Measurements from ENCODE around the gene GNB1. TPM values are rescaled to one million over a fixed set of nuclear protein-coding genes. Genes with fewer than 3 reads are reported as not detected.
A peak's percentile ranks its signal among the peaks of the same experiment; 100 is the strongest.

Gene GNB1
- total RNA-seq, 1 experiment from 2014 or later = 400 TPM

DNA sequence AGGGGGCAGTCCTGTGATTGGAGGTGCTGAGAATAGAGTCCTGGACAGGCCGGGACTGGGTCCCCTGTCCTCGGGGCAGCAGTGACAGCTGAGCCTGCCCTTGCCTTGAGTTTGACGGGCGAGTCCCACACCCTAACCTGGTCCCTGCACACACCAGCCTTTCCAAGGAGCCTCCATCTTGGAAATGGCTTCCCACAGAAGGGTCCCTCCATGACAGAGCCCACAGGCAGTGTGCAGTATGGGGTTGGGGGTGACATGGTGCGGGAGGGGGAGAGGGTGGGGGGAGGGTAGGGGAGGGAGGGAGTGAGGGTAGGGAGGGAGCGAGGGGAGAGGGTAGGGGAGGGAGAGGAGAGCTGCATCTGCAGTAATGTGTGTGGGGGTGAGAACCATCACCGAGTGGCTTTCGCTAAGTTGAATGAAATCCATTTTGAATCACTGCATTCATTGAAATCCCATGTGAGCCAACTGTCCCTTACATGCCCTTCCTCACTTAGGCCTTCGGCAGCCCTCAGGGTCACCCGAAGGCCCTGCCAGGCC is 38.3 kb upstream of the GNB1 start:
- no CpG with 5 or more reads among the region's 10 CpGs for WGBS (ENCODE audit: extremely low coverage, insufficient read length, low lambda C conversion rate)
- Histone ChIP-seq H3T11ph (ENCODE audit: low read length) (no peak overlapping the region), H3K23ac (ENCODE audit: insufficient read length, low read depth, low read length) (no peak overlapping the region), H4K5ac (ENCODE audit: insufficient read length, low read depth, low read length) (no peak overlapping the region), H3K27me3 (ENCODE audit: insufficient read depth, low read length) (no peaks in the 10 kb centered on the region), H2BK12ac (ENCODE audit: insufficient read length, low read depth, low read length) (no peak overlapping the region), H3K18ac (ENCODE audit: insufficient read length, low read depth, low read length) (no peak overlapping the region), H2BK120ac (ENCODE audit: low read depth, low read length, poor library complexity, severe bottlenecking) (no peak overlapping the region), H3K56ac (ENCODE audit: insufficient read length, low read depth, low read length) (no peak overlapping the region), H3K79me1 (ENCODE audit: insufficient read depth, low read depth, low read length, poor library complexity, severe bottlenecking) (no peaks in the 10 kb centered on the region), H4K20me1 (ENCODE audit: control insufficient read depth, insufficient read depth, insufficient read length) (no peaks in the 10 kb centered on the region), H3K4me1 (ENCODE audit: insufficient read depth, low read length) (no peaks in the 10 kb centered on the region), H3K79me2 (ENCODE audit: insufficient read depth, low read length) (no peaks in the 10 kb centered on the region), H2AK5ac (ENCODE audit: insufficient read length, low read length) (no peak overlapping the region), H3K27ac (ENCODE audit: insufficient read length, low read depth, low read length) (no peak overlapping the region), H2BK20ac (ENCODE audit: low read depth, low read length, poor library complexity, severe bottlenecking) (no peak overlapping the region), H3K23me2 (ENCODE audit: insufficient read length, low read depth, low read length, poor library complexity, severe bottlenecking) (no peaks in the 10 kb centered on the region), H2BK5ac (ENCODE audit: insufficient read length, low read length) (no peak overlapping the region), H4K91ac (ENCODE audit: insufficient read length, low read depth, low read length) (no peak overlapping the region), H3K9ac (ENCODE audit: extremely low read depth, insufficient read length, low read length) (no peak overlapping the region), H3K4ac (ENCODE audit: low read depth, low read length) (no peak overlapping the region), H3K4me2 (ENCODE audit: insufficient read depth, insufficient read length, low read length) (no peak overlapping the region), H4K8ac (replicated peaks; ENCODE audit: insufficient read length, low read depth, low read length) (no peak overlapping the region), H3K9me3 (ENCODE audit: control insufficient read depth, low read depth, low read length) (no peaks in the 10 kb centered on the region), H3K14ac (ENCODE audit: insufficient read depth, low read length) (no peak overlapping the region; the same call in 1 of the 2 replicates), H2AFZ (ENCODE audit: low read length) (no peak overlapping the region), H2BK15ac (ENCODE audit: low read depth, low read length) (no peak overlapping the region)
- no peak overlapping the region for H3K4me3 Mint-ChIP-seq
- peaks cover 4% of the 10 kb centered on the region for H3K27me3 Mint-ChIP-seq (ENCODE audit: low read depth)
- H3K4me1 Mint-ChIP-seq = no peaks in the 10 kb centered on the region
- TF ChIP-seq, protein P1, sequence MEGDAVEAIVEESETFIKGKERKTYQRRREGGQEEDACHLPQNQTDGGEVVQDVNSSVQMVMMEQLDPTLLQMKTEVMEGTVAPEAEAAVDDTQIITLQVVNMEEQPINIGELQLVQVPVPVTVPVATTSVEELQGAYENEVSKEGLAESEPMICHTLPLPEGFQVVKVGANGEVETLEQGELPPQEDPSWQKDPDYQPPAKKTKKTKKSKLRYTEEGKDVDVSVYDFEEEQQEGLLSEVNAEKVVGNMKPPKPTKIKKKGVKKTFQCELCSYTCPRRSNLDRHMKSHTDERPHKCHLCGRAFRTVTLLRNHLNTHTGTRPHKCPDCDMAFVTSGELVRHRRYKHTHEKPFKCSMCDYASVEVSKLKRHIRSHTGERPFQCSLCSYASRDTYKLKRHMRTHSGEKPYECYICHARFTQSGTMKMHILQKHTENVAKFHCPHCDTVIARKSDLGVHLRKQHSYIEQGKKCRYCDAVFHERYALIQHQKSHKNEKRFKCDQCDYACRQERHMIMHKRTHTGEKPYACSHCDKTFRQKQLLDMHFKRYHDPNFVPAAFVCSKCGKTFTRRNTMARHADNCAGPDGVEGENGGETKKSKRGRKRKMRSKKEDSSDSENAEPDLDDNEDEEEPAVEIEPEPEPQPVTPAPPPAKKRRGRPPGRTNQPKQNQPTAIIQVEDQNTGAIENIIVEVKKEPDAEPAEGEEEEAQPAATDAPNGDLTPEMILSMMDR (conservative IDR thresholded peaks at IDR 0.05) = no peak
- peaks cover 10 to 13% of the 10 kb centered on the region in 2 experiments for H3K9me3 Mint-ChIP-seq
- DNase-seq = peak; percentile 28
- H3K27ac Mint-ChIP-seq = no peak overlapping the region
- H3K36me3 Mint-ChIP-seq (ENCODE audit: insufficient read depth in 1 of 3, low read depth in 3 of 3) = no peaks in the 10 kb centered on the region; a peak in 1 of 7 replicates

Measured in H9 (cell line).